ENCODE results near the gene HECTD1.
A peak's percentile ranks its signal among the peaks of the same experiment; 100 is the strongest.

DNA sequence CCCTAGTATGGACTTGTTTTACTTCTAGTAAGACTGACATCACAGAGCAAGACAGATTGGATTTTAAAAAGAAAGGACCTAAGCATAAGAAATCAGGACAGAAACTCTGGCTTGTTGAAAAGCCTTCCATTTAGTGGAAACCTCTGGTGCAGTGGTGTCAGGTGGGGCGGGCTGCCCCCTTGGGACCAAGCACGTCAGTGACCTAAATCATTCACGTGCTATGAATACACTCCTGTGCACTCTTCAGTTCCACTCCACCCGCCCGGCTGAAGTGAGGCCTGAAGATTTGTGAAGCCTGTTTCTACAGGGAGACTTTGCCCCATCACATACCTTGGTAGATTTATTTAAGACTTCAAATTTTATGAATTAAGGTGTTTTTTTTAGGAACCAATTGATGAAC, 123.2 kb downstream of the HECTD1 start:
- TF ChIP-seq, protein P1, sequence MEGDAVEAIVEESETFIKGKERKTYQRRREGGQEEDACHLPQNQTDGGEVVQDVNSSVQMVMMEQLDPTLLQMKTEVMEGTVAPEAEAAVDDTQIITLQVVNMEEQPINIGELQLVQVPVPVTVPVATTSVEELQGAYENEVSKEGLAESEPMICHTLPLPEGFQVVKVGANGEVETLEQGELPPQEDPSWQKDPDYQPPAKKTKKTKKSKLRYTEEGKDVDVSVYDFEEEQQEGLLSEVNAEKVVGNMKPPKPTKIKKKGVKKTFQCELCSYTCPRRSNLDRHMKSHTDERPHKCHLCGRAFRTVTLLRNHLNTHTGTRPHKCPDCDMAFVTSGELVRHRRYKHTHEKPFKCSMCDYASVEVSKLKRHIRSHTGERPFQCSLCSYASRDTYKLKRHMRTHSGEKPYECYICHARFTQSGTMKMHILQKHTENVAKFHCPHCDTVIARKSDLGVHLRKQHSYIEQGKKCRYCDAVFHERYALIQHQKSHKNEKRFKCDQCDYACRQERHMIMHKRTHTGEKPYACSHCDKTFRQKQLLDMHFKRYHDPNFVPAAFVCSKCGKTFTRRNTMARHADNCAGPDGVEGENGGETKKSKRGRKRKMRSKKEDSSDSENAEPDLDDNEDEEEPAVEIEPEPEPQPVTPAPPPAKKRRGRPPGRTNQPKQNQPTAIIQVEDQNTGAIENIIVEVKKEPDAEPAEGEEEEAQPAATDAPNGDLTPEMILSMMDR (IDR thresholded peaks at IDR 0.05), result no peak
- no peak for TF ChIP-seq POLR2A (IDR thresholded peaks at IDR 0.05; ENCODE audit: low read length)
- TF ChIP-seq RFX5 (IDR thresholded peaks at IDR 0.05), result no peak
- no peak for TF ChIP-seq JUN (IDR thresholded peaks at IDR 0.05)
- TF ChIP-seq CHD2 (IDR thresholded peaks at IDR 0.05; ENCODE audit: low read length, partially characterized antibody), result no peak
- TF ChIP-seq, protein P2, sequence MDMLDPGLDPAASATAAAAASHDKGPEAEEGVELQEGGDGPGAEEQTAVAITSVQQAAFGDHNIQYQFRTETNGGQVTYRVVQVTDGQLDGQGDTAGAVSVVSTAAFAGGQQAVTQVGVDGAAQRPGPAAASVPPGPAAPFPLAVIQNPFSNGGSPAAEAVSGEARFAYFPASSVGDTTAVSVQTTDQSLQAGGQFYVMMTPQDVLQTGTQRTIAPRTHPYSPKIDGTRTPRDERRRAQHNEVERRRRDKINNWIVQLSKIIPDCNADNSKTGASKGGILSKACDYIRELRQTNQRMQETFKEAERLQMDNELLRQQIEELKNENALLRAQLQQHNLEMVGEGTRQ (IDR thresholded peaks at IDR 0.05), result no peak
- TF ChIP-seq, protein P3, sequence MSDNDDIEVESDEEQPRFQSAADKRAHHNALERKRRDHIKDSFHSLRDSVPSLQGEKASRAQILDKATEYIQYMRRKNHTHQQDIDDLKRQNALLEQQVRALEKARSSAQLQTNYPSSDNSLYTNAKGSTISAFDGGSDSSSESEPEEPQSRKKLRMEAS (IDR thresholded peaks at IDR 0.05), result no peak
- TF ChIP-seq MYC (IDR thresholded peaks at IDR 0.05; ENCODE audit: borderline replicate concordance, low read length), result no peak
- TF ChIP-seq RAD21 (conservative IDR thresholded peaks at IDR 0.05 in 1 of 2, IDR thresholded peaks at IDR 0.05 in 1 of 2), result peak in 1 of 2 experiments; percentile 12; a peak in 1 of 5 replicates
- TF ChIP-seq, protein P4, sequence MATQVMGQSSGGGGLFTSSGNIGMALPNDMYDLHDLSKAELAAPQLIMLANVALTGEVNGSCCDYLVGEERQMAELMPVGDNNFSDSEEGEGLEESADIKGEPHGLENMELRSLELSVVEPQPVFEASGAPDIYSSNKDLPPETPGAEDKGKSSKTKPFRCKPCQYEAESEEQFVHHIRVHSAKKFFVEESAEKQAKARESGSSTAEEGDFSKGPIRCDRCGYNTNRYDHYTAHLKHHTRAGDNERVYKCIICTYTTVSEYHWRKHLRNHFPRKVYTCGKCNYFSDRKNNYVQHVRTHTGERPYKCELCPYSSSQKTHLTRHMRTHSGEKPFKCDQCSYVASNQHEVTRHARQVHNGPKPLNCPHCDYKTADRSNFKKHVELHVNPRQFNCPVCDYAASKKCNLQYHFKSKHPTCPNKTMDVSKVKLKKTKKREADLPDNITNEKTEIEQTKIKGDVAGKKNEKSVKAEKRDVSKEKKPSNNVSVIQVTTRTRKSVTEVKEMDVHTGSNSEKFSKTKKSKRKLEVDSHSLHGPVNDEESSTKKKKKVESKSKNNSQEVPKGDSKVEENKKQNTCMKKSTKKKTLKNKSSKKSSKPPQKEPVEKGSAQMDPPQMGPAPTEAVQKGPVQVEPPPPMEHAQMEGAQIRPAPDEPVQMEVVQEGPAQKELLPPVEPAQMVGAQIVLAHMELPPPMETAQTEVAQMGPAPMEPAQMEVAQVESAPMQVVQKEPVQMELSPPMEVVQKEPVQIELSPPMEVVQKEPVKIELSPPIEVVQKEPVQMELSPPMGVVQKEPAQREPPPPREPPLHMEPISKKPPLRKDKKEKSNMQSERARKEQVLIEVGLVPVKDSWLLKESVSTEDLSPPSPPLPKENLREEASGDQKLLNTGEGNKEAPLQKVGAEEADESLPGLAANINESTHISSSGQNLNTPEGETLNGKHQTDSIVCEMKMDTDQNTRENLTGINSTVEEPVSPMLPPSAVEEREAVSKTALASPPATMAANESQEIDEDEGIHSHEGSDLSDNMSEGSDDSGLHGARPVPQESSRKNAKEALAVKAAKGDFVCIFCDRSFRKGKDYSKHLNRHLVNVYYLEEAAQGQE (IDR thresholded peaks at IDR 0.05), result no peak
- TF ChIP-seq, protein P5, sequence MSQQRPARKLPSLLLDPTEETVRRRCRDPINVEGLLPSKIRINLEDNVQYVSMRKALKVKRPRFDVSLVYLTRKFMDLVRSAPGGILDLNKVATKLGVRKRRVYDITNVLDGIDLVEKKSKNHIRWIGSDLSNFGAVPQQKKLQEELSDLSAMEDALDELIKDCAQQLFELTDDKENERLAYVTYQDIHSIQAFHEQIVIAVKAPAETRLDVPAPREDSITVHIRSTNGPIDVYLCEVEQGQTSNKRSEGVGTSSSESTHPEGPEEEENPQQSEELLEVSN (IDR thresholded peaks at IDR 0.05; ENCODE audit: borderline replicate concordance, low read depth), result no peak
- TF ChIP-seq ZFP36 (IDR thresholded peaks at IDR 0.05; ENCODE audit: borderline replicate concordance, partially characterized antibody), result no peak
